ENCODE measurements around the gene SFTA2.

SFTA2 gene

DNA sequence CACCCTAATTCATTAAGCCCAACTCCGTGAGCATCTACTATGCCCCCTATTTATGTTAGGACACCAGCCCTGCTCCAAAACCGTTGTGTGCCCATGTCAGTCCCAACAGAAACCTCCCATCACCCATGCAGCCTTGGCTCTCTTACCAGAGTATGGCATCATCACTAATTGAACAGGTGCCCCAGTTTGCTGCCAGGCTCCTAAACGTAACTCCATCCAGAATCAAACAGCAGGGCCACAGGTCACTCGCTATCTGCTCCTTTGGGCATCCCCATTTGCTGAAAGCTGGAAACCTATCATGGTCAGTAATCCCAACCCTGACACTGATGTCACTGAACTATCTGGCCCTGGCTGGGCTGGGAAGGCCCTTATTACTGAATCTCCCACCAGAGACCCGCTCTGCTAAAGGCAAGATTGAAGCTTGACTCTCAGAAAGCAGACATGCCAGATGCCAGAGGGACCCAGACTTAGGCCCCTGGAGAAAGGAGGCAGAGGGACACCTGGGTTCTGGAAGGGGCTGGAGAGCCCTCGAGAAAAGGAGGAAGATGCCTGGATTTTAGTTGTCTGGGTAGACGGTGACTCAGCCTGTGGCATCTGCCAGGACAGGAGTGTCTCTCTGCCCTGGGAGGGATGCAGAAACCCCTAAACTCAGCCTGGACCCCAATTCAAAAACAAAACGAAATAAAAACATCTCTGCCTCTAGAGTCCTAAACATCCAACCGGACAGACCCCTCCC is 22.8 kb upstream of the SFTA2 start:
- H3K27ac Mint-ChIP-seq: peak overlapping the region; percentile 85

DNA sequence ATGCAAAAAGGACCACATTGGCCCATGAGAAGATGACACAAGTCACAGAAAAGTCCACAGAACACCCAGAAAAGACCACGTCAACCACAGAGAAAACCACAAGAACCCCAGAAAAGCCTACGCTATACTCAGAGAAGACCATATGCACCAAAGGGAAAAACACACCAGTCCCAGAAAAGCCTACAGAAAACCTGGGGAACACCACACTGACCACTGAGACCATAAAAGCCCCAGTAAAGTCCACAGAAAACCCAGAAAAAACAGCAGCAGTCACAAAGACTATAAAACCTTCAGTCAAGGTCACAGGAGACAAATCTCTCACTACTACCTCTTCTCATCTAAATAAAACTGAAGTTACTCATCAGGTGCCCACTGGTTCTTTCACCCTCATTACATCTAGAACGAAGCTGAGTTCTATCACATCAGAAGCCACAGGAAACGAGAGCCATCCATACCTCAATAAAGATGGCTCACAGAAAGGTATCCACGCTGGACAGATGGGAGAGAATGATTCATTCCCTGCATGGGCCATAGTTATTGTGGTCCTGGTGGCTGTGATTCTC is 20.0 kb upstream of the SFTA2 start:
- H3K4me1 Mint-ChIP-seq (ENCODE audit: low read depth): peaks cover 26% of the 10 kb centered on the region
- peaks cover 10% of the 10 kb centered on the region for H3K36me3 Mint-ChIP-seq
- H3K9me3 Mint-ChIP-seq (ENCODE audit: low read depth): no peaks in the 10 kb centered on the region
- no peak overlapping the region for H3K27ac Mint-ChIP-seq
- H3K27me3 Mint-ChIP-seq: no peaks in the 10 kb centered on the region
- H3K4me3 Mint-ChIP-seq: no peak overlapping the region

More for the DNA sequence above, 22.8 kb upstream of the SFTA2 start:
- peaks cover 3% of the 10 kb centered on the region for H3K36me3 Mint-ChIP-seq
- no peaks in the 10 kb centered on the region for H3K27me3 Mint-ChIP-seq
- peak overlapping the region; percentile 86 for H3K4me3 Mint-ChIP-seq
- no peaks in the 10 kb centered on the region for H3K9me3 Mint-ChIP-seq (ENCODE audit: low read depth)
- peaks cover 28% of the 10 kb centered on the region for H3K4me1 Mint-ChIP-seq (ENCODE audit: low read depth)

DNA sequence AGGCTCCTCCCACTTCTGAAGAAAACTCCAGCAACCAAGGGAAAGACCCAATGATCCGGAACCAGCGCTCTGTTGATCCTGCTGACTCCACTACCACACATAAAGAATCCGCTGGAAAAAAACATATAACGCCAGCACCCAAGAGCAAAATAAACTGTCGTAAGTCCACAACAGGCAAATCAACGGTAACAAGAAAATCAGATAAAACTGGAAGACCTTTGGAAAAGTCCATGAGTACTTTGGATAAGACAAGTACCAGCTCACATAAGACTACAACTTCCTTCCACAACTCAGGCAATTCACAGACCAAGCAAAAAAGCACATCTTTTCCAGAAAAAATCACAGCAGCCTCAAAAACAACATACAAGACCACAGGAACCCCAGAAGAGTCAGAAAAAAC is 16.8 kb upstream of the SFTA2 start:
- H3K36me3 Mint-ChIP-seq: peaks cover 10% of the 10 kb centered on the region
- H3K9me3 Mint-ChIP-seq (ENCODE audit: low read depth): no peaks in the 10 kb centered on the region
- H3K27me3 Mint-ChIP-seq: peaks cover 9% of the 10 kb centered on the region
- no peak overlapping the region for H3K27ac Mint-ChIP-seq
- H3K4me1 Mint-ChIP-seq (ENCODE audit: low read depth): peaks cover 4% of the 10 kb centered on the region
- no peak overlapping the region for H3K4me3 Mint-ChIP-seq

DNA sequence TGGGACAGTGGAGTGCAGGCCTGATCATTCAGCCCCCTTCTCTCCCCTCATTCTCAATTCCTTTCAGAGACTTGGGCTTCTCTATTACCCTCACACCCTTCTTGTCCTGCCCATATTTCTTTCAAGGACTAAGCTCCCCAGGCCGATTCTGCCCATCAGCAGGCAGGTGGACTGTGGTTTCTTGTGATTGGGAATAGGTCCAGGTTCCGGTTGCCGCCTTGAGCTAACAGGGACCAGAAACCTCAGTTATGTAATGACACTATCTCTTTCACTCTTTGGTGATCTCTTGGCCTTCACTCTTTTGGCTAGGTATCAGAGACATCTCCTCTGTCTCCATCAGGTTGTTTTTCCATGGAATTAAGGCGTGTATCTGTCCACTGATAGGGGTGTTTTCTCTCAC is 15.3 kb upstream of the SFTA2 start:
- H3K4me3 Mint-ChIP-seq: no peak overlapping the region
- H3K36me3 Mint-ChIP-seq: peaks cover 10% of the 10 kb centered on the region
- no peak overlapping the region for H3K27ac Mint-ChIP-seq
- H3K27me3 Mint-ChIP-seq: peaks cover 21% of the 10 kb centered on the region
- H3K4me1 Mint-ChIP-seq (ENCODE audit: low read depth): no peaks in the 10 kb centered on the region
- no peaks in the 10 kb centered on the region for H3K9me3 Mint-ChIP-seq (ENCODE audit: low read depth)

- no peak overlapping the region for H3K27ac Mint-ChIP-seq
- no peaks in the 10 kb centered on the region for H3K4me1 Mint-ChIP-seq (ENCODE audit: low read depth)
- H3K27me3 Mint-ChIP-seq: peaks cover 27% of the 10 kb centered on the region
- no peak overlapping the region for H3K4me3 Mint-ChIP-seq
- no peaks in the 10 kb centered on the region for H3K9me3 Mint-ChIP-seq (ENCODE audit: low read depth)
- H3K36me3 Mint-ChIP-seq: peaks cover 9% of the 10 kb centered on the region
Measured at GRCh38 chr6:30945281-30945680, 13.3 kb upstream of the SFTA2 start.

DNA sequence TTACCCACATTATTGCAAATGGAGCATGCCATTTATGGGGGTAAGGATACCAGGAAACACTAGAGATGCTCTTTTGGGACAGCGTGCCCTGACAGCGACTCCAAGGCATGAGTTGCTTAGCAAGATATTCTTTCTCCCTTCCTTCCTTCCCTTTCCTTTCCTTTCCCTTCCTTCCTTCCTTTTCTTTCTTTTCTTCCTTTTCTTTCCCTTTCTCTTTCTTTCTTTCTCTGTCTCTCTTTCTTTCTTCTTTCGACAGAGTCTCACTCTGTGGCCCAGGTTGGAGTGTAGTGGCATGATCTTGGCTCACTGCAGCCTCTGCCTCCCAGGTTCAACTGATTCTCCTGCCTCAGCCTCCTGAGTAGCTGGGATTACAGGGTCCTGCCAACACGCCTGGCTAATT is 12.1 kb upstream of the SFTA2 start:
- Mint-ChIP-seq H3K27me3 (peaks cover 27% of the 10 kb centered on the region), H3K36me3 (peaks cover 3% of the 10 kb centered on the region), H3K9me3 (ENCODE audit: low read depth) (no peaks in the 10 kb centered on the region), H3K4me3 (no peak overlapping the region), H3K27ac (no peak overlapping the region), H3K4me1 (ENCODE audit: low read depth) (no peaks in the 10 kb centered on the region)

GRCh38 chr6:30942338-30943060 is 10.5 kb upstream of the SFTA2 start:
- H3K9me3 Mint-ChIP-seq (ENCODE audit: low read depth): no peaks in the 10 kb centered on the region
- H3K27ac Mint-ChIP-seq: no peak overlapping the region
- no peaks in the 10 kb centered on the region for H3K36me3 Mint-ChIP-seq
- H3K4me3 Mint-ChIP-seq: no peak overlapping the region
- H3K4me1 Mint-ChIP-seq (ENCODE audit: low read depth): no peaks in the 10 kb centered on the region
- H3K27me3 Mint-ChIP-seq: peaks cover 29% of the 10 kb centered on the region

DNA sequence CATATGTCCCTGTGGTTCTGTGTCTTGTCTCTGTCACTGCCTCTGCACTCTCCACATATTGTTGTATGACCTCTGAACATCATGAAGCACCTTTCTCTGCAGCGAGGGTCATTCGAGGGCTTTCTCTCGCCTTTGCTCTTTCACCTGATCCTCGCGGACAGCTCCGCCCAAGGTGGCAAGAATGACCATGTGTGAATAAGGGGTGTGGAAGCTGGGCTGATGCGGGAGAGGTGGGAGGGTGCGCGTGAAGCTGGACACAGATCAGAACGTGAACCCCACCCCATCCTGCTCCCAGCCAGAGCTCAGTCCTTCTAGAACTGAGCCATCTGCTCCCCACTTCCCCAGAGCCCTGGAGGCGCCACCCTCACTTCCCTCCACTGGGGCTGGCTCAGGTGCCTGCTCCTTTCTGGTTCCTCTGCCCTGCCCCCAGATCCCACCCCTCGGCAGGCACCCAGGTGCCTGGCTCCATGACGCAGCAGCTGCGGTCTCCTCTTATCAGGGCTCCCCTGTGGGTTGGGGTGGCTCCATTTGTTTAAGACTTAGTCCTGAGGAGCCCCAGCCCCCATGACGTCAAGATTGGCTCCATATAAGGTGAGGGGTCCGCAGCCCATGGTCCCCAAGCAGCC is 8.5 kb upstream of the SFTA2 start, which contains the start of gene MUCL3:
MUCL3 (plus strand) TSS at position 613 of the 626 bp plus-strand sequence. CDS start 27 bp downstream, outside the sequence.
- H3K4me1 Mint-ChIP-seq (ENCODE audit: low read depth): no peaks in the 10 kb centered on the region
- H3K9me3 Mint-ChIP-seq (ENCODE audit: low read depth): no peaks in the 10 kb centered on the region
- no peaks in the 10 kb centered on the region for H3K36me3 Mint-ChIP-seq
- H3K4me3 Mint-ChIP-seq: no peak within 1 kb of the TSS
- peaks cover 30% of the 10 kb centered on the region for H3K27me3 Mint-ChIP-seq
- H3K27ac Mint-ChIP-seq: no peak within 1 kb of the TSS

DNA sequence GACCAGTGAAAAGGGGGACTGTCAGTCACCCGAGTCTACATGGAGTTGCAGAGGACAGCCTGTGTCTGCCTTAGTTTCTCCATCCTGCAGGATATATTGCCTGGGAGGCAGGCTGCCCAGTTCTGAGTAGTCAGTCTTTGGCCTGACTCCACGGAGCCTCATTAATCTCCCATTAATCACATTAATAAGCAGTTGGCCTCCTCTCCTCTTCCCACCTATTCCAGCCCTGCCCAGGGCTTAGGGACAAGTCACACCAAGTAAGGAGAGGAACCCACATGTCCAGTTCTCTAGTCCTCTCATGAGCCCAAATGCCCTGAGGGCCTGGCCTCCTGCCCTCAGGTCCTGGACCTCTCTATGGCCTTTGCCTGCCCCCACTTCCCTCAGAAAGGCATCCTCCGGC is 7.5 kb upstream of the SFTA2 start:
- Mint-ChIP-seq H3K27me3 (peaks cover 24% of the 10 kb centered on the region), H3K4me3 (no peak overlapping the region), H3K36me3 (no peaks in the 10 kb centered on the region), H3K9me3 (ENCODE audit: low read depth) (no peaks in the 10 kb centered on the region), H3K27ac (no peak overlapping the region), H3K4me1 (ENCODE audit: low read depth) (no peaks in the 10 kb centered on the region)

GRCh38 chr6:30938730-30939129 is 6.8 kb upstream of the SFTA2 start:
- Mint-ChIP-seq H3K27ac (no peak overlapping the region), H3K4me1 (ENCODE audit: low read depth) (no peaks in the 10 kb centered on the region), H3K36me3 (no peaks in the 10 kb centered on the region), H3K4me3 (no peak overlapping the region), H3K9me3 (ENCODE audit: low read depth) (no peaks in the 10 kb centered on the region), H3K27me3 (peaks cover 20% of the 10 kb centered on the region)

DNA sequence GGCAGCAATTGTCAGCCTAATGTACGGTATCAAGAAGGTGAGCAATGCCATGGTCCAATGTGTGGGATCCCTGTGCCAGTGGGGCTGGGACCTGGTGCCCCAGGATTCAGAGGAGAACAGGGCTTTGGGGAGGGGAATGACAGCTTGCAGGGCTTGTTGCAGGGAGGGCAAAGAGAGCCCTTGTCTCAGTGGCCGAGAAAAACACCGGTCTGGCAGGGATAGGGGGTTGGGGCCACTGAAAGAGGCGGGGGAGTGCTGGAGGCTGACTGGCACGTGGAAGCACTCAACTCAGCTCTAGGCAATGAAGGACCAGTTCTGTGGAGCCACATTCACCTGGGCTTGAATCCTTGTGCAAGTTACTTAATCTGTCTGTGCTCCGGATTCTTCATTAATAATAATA is 5.3 kb upstream of the SFTA2 start:
- H3K36me3 Mint-ChIP-seq: no peaks in the 10 kb centered on the region
- H3K27ac Mint-ChIP-seq: no peak overlapping the region
- no peaks in the 10 kb centered on the region for H3K4me1 Mint-ChIP-seq (ENCODE audit: low read depth)
- H3K4me3 Mint-ChIP-seq: no peak overlapping the region
- H3K27me3 Mint-ChIP-seq: peaks cover 9% of the 10 kb centered on the region
- no peaks in the 10 kb centered on the region for H3K9me3 Mint-ChIP-seq (ENCODE audit: low read depth)

GRCh38 chr6:30935018-30935417 is 3.0 kb upstream of the SFTA2 start:
- Mint-ChIP-seq H3K27me3 (peaks cover 2% of the 10 kb centered on the region), H3K4me1 (ENCODE audit: low read depth) (no peaks in the 10 kb centered on the region), H3K4me3 (no peak overlapping the region), H3K36me3 (no peaks in the 10 kb centered on the region), H3K27ac (no peak overlapping the region), H3K9me3 (ENCODE audit: low read depth) (no peaks in the 10 kb centered on the region)

DNA sequence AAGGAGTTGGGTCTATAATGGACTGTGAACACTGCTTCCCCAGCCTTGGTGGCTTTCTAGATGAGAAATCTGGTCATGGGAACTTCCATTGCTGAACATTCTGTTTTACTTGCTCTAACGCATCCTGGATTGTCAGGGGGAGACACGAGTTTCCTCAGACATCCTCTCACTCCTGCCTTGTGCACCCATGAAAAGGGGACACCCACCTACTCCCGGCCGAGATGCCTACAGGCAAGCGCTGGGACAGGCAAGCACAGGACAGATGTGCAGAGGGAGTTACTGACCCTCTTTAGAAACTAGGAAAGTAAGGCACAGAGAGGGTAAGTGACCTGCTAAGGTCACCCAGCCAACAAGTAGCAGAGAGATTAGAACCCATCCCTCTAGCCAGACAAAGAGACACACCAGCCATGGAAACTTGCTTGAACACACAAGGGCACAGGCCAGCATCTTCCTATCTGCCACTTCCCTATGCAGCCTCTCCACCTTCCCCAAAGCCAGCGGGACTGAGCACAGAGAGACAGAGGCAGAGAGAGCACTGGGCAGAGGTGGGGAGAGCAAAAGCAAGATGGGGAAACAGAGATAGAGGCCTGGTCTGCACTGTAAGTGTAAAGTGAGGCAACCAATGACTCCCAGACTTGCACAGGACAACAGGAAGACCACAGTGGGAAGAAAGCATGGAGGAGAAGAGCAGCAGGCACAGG is 845 bp upstream of the SFTA2 start:
- Mint-ChIP-seq H3K27ac (no peak overlapping the region), H3K9me3 (ENCODE audit: low read depth) (no peaks in the 10 kb centered on the region), H3K36me3 (peaks cover 7% of the 10 kb centered on the region), H3K4me1 (ENCODE audit: low read depth) (no peaks in the 10 kb centered on the region), H3K4me3 (no peak overlapping the region), H3K27me3 (peaks cover 1% of the 10 kb centered on the region)

GRCh38 chr6:30931272-30931671 is 698 bp downstream of the SFTA2 start:
- no peaks in the 10 kb centered on the region for H3K9me3 Mint-ChIP-seq (ENCODE audit: low read depth)
- peaks cover 12% of the 10 kb centered on the region for H3K36me3 Mint-ChIP-seq
- H3K27ac Mint-ChIP-seq: no peak overlapping the region
- H3K27me3 Mint-ChIP-seq: peaks cover 1% of the 10 kb centered on the region
- H3K4me3 Mint-ChIP-seq: no peak overlapping the region
- no peaks in the 10 kb centered on the region for H3K4me1 Mint-ChIP-seq (ENCODE audit: low read depth)

Measured in activated naive CD8-positive, alpha-beta T cell (primary cell).